GM12878 (cell line): Measurements from ENCODE around the gene STAG2.

Experiments used
- EZH2 ChIP-seq: IDR thresholded peaks from 2 replicates; pipeline ENCODE4 v1.6.1; 2012; ENCODE audit warnings: low read depth, mild to moderate bottlenecking, control low read depth, inconsistent platforms, low read length, borderline replicate concordance; ENCODE audit not compliant: control insufficient read depth
- NFXL1 ChIP-seq: fragments of 450-650 bp; IDR thresholded peaks from 2 replicates; pipeline ENCODE4 v1.6.1; 2017; ENCODE audit warnings: antibody characterized with exemption, mild to moderate bottlenecking, borderline replicate concordance
- TAF1 ChIP-seq: IDR thresholded peaks from 2 replicates; pipeline ENCODE4 v1.6.1; 2011; ENCODE audit warnings: mild to moderate bottlenecking, low read depth, low read length, borderline replicate concordance

- TF ChIP-seq NFXL1, result no peak
- no peak for TF ChIP-seq TAF1
- no peak for TF ChIP-seq EZH2
Observed at GRCh38 chrX:124098089-124098488, 136.6 kb downstream of the STAG2 start.
